ENCODE results near the gene CSNK1G1.

The CSNK1G1 gene

DNA sequence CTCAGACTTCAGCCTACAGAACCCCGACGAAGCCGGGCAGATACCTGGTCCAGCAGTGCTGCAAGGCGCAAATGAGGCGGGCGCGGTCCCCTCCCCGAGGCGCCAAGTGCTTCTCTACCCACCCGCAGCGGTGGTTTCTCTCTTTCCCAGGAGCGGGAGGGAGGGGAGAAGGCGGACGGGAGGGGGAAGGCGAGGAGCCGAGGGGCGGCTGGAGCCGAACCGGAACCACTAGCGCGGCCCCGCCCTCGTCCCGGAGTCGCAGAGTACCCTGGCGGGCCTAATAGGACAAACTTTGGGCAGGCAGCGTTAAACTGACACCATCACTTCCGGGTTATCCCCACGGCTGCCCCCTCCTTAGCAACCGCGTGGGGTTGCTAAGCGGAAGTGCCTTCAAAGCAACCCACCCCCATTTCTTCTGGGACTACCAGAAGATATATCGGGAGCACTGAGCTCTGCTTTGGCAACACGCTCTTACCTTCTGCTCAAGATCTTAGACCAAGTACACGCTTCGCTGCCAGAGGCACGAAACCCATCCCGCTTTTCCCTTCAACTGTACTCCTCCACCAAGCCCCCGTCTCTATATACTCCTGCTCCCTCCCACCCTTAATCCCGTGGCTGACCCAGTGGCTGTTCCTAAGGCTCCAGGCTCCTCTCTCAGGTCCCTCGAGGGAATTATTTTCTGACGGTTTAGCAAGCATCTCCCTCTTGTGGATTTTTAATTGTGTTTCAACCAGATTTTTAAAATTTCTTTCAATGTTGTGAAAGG is at the start of gene CSNK1G1:
Gene CSNK1G1 (minus strand): TSS at position 230 of the 766 bp plus-strand sequence. CDS start 55,674 bp downstream, outside the sequence.
- Histone ChIP-seq H3K9ac (ENCODE audit: low read length) (peak within 1 kb of the TSS; percentile 79), H3K27ac (ENCODE audit: low read depth, low read length, poor library complexity, severe bottlenecking) (peak within 1 kb of the TSS; percentile 56), H2AFZ (ENCODE audit: low read length) (no peak within 1 kb of the TSS), H3K36me3 (ENCODE audit: insufficient read depth, low read length) (peaks cover 4% of the 10 kb centered on the region; the same call in 1 of the 2 replicates), H3K9me3 (ENCODE audit: low read length) (no peaks in the 10 kb centered on the region), H3K9me2 (ENCODE audit: low read depth, low read length) (no peaks in the 10 kb centered on the region), H3K4me3 (ENCODE audit: low read depth, low read length, poor library complexity, severe bottlenecking) (peak within 1 kb of the TSS; percentile 93), H4K20me1 (ENCODE audit: insufficient read depth, low read length) (no peaks in the 10 kb centered on the region), H3K27me3 (ENCODE audit: insufficient read depth, low read length) (no peaks in the 10 kb centered on the region), H3K4me2 (ENCODE audit: low read length) (peak within 1 kb of the TSS; percentile 94), H3K79me2 (ENCODE audit: insufficient read depth, low read length) (peaks cover 24% of the 10 kb centered on the region), H3F3A (ENCODE audit: insufficient read depth, low read length) (0 out of 2 replicates have a peak, but pooled peaks cover 5% of the 10 kb centered on the region), H3K4me1 (ENCODE audit: insufficient read depth, low read length, severe bottlenecking) (peaks cover 20% of the 10 kb centered on the region)
- TF ChIP-seq EZH2 (IDR thresholded peaks at IDR 0.05; ENCODE audit: borderline replicate concordance, low read length) (no peak), CTCF (IDR thresholded peaks at IDR 0.05; ENCODE audit: low read length) (peak; percentile 40; the same call in 1 of the 2 replicates)

- H3F3A ChIP-seq (ENCODE audit: insufficient read depth, low read length) = no peaks in the 10 kb centered on the region
- no peak overlapping the region for H3K27ac ChIP-seq (ENCODE audit: low read depth, low read length, poor library complexity, severe bottlenecking)
- no peak for TF ChIP-seq CTCF (IDR thresholded peaks at IDR 0.05; ENCODE audit: low read length)
- TF ChIP-seq EZH2 (IDR thresholded peaks at IDR 0.05; ENCODE audit: borderline replicate concordance, low read length) = no peak
- no peaks in the 10 kb centered on the region for H3K4me1 ChIP-seq (ENCODE audit: insufficient read depth, low read length, severe bottlenecking)
- no peaks in the 10 kb centered on the region for H3K27me3 ChIP-seq (ENCODE audit: insufficient read depth, low read length)
- H3K4me3 ChIP-seq (ENCODE audit: low read depth, low read length, poor library complexity, severe bottlenecking) = no peak overlapping the region
- H3K36me3 ChIP-seq (ENCODE audit: insufficient read depth, low read length) = peaks cover 64% of the 10 kb centered on the region
- H3K4me2 ChIP-seq (ENCODE audit: low read length) = no peak overlapping the region
- no peaks in the 10 kb centered on the region for H3K79me2 ChIP-seq (ENCODE audit: insufficient read depth, low read length)
- no peaks in the 10 kb centered on the region for H4K20me1 ChIP-seq (ENCODE audit: insufficient read depth, low read length)
- no peak overlapping the region for H2AFZ ChIP-seq (ENCODE audit: low read length)
- no peak overlapping the region for H3K9ac ChIP-seq (ENCODE audit: low read length)
- no peaks in the 10 kb centered on the region for H3K9me3 ChIP-seq (ENCODE audit: low read length)
- H3K9me2 ChIP-seq (ENCODE audit: low read depth, low read length) = no peaks in the 10 kb centered on the region
Observed at GRCh38 chr15:64400583-64400982, 44.6 kb upstream of the CSNK1G1 start.

DNA sequence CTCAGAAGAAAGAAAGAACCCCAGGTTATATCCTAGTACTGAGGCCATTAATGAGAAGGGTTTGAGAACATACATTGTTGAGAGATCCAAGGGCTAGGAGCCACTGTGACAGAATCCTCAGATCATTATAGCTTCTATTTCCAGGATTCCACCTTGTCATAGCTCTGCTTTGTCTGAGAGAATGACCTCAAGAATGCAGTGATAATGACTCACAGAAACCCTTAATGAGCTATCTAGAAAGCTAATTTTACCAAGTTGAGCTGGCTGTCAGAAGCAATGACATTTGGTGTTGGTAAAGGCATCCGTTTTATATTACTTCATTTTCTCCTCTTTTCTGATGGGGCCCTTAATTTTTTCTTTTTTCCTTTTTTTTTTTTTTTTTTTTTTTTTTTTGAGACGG is 42.6 kb upstream of the CSNK1G1 start:
- Histone ChIP-seq H3K4me3 (ENCODE audit: low read depth, low read length, poor library complexity, severe bottlenecking) (no peak overlapping the region), H3K4me2 (ENCODE audit: low read length) (no peak overlapping the region), H3K9ac (ENCODE audit: low read length) (no peak overlapping the region), H3K27ac (ENCODE audit: low read depth, low read length, poor library complexity, severe bottlenecking) (no peak overlapping the region), H4K20me1 (ENCODE audit: insufficient read depth, low read length) (no peaks in the 10 kb centered on the region), H3K9me2 (ENCODE audit: low read depth, low read length) (no peaks in the 10 kb centered on the region), H3K4me1 (ENCODE audit: insufficient read depth, low read length, severe bottlenecking) (no peaks in the 10 kb centered on the region), H2AFZ (ENCODE audit: low read length) (no peak overlapping the region), H3F3A (ENCODE audit: insufficient read depth, low read length) (no peaks in the 10 kb centered on the region; the same call in 1 of the 2 replicates), H3K36me3 (ENCODE audit: insufficient read depth, low read length) (peaks cover 65% of the 10 kb centered on the region), H3K27me3 (ENCODE audit: insufficient read depth, low read length) (no peaks in the 10 kb centered on the region), H3K9me3 (ENCODE audit: low read length) (no peaks in the 10 kb centered on the region), H3K79me2 (ENCODE audit: insufficient read depth, low read length) (no peaks in the 10 kb centered on the region)
- TF ChIP-seq EZH2 (IDR thresholded peaks at IDR 0.05; ENCODE audit: borderline replicate concordance, low read length) (no peak), CTCF (IDR thresholded peaks at IDR 0.05; ENCODE audit: low read length) (no peak)

Data from OCI-LY1 (cell line).